ENCODE measurements around the gene NKAIN2.
"Not testable (repeated sequence)": the region's sequence is repeated elsewhere in the genome, so short reads cannot be mapped to it uniquely, and the experiment has no call there.

The NKAIN2 gene

DNA sequence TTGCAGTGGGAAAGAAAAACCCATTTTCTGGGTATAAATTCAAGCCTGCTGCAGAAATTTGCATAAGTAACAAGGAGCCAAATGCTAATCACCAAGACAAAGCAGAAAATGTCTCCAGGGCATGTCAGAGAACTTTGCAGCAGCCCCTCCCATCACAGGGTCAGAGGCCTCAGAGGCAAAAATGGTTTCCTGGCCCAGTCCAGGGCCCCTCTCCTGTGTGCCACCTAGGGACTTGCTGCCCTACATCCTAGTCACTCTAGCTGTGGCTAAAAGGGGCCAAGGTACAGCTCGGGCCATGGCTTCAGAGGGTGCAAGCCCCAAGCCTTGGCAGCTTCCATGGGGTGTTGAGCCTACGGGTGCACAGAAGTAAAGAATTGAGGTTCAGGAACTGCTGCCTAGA is 497.2 kb downstream of the NKAIN2 start:
- H3K9me3 ChIP-seq (ENCODE audit: control insufficient read depth in 2 of 2, low read length in 2 of 2); H3K4me3 ChIP-seq (ENCODE audit: low read length in 2 of 2); H3K36me3 ChIP-seq (ENCODE audit: control insufficient read depth in 2 of 2, insufficient read depth in 2 of 2, low read length in 2 of 2); H3K27me3 ChIP-seq (ENCODE audit: control insufficient read depth in 1 of 2, insufficient read depth in 2 of 2, low read length in 2 of 2); H3K27ac ChIP-seq (ENCODE audit: low read length); H3K9ac ChIP-seq (ENCODE audit: low read length in 2 of 2); H3K4me1 ChIP-seq (ENCODE audit: control insufficient read depth, insufficient read depth, low read length): not testable (repeated sequence)

GRCh38 chr6:124303971-124304370 is 500.3 kb downstream of the NKAIN2 start:
- Histone ChIP-seq H3K4me3 (ENCODE audit: low read length in 2 of 2) (no peak overlapping the region), H3K4me1 (ENCODE audit: control insufficient read depth, insufficient read depth, low read length) (no peaks in the 10 kb centered on the region), H3K36me3 (ENCODE audit: control insufficient read depth in 2 of 2, insufficient read depth in 2 of 2, low read length in 2 of 2) (no peaks in the 10 kb centered on the region), H3K9ac (ENCODE audit: low read length in 2 of 2) (no peak overlapping the region), H3K27me3 (ENCODE audit: control insufficient read depth in 1 of 2, insufficient read depth in 2 of 2, low read length in 2 of 2) (no peaks in the 10 kb centered on the region), H3K9me3 (ENCODE audit: control insufficient read depth in 2 of 2, low read length in 2 of 2) (no peaks in the 10 kb centered on the region), H3K27ac (ENCODE audit: low read length) (no peak overlapping the region)

GRCh38 chr6:124310139-124310538 is 506.5 kb downstream of the NKAIN2 start:
- Histone ChIP-seq H3K36me3 (ENCODE audit: control insufficient read depth in 2 of 2, insufficient read depth in 2 of 2, low read length in 2 of 2) (no peaks in the 10 kb centered on the region), H3K27me3 (ENCODE audit: control insufficient read depth in 1 of 2, insufficient read depth in 2 of 2, low read length in 2 of 2) (no peaks in the 10 kb centered on the region), H3K9ac (ENCODE audit: low read length in 2 of 2) (no peak overlapping the region), H3K9me3 (ENCODE audit: control insufficient read depth in 2 of 2, low read length in 2 of 2) (no peaks in the 10 kb centered on the region), H3K27ac (ENCODE audit: low read length) (no peak overlapping the region), H3K4me1 (ENCODE audit: control insufficient read depth, insufficient read depth, low read length) (no peaks in the 10 kb centered on the region), H3K4me3 (ENCODE audit: low read length in 2 of 2) (no peak overlapping the region)

- Histone ChIP-seq H3K36me3 (ENCODE audit: control insufficient read depth in 2 of 2, insufficient read depth in 2 of 2, low read length in 2 of 2) (no peaks in the 10 kb centered on the region), H3K27ac (ENCODE audit: low read length) (no peak overlapping the region), H3K9ac (ENCODE audit: low read length in 2 of 2) (no peak overlapping the region), H3K27me3 (ENCODE audit: control insufficient read depth in 1 of 2, insufficient read depth in 2 of 2, low read length in 2 of 2) (no peaks in the 10 kb centered on the region), H3K9me3 (ENCODE audit: control insufficient read depth in 2 of 2, low read length in 2 of 2) (no peaks in the 10 kb centered on the region), H3K4me1 (ENCODE audit: control insufficient read depth, insufficient read depth, low read length) (no peaks in the 10 kb centered on the region), H3K4me3 (ENCODE audit: low read length in 2 of 2) (no peak overlapping the region)
Measured at GRCh38 chr6:124319410-124319809, 515.7 kb downstream of the NKAIN2 start.

GRCh38 chr6:124324237-124324636 is 520.6 kb downstream of the NKAIN2 start:
- Histone ChIP-seq H3K9me3 (ENCODE audit: control insufficient read depth in 2 of 2, low read length in 2 of 2) (no peaks in the 10 kb centered on the region), H3K27me3 (ENCODE audit: control insufficient read depth in 1 of 2, insufficient read depth in 2 of 2, low read length in 2 of 2) (no peaks in the 10 kb centered on the region), H3K27ac (ENCODE audit: low read length) (no peak overlapping the region), H3K36me3 (ENCODE audit: control insufficient read depth in 2 of 2, insufficient read depth in 2 of 2, low read length in 2 of 2) (no peaks in the 10 kb centered on the region), H3K4me3 (ENCODE audit: low read length in 2 of 2) (no peak overlapping the region), H3K9ac (ENCODE audit: low read length in 2 of 2) (no peak overlapping the region), H3K4me1 (ENCODE audit: control insufficient read depth, insufficient read depth, low read length) (no peaks in the 10 kb centered on the region)

- no peak overlapping the region for H3K9ac ChIP-seq (ENCODE audit: low read length in 2 of 2)
- no peaks in the 10 kb centered on the region for H3K27me3 ChIP-seq (ENCODE audit: control insufficient read depth in 1 of 2, insufficient read depth in 2 of 2, low read length in 2 of 2)
Measured at GRCh38 chr6:124330197-124330596, 526.5 kb downstream of the NKAIN2 start.

DNA sequence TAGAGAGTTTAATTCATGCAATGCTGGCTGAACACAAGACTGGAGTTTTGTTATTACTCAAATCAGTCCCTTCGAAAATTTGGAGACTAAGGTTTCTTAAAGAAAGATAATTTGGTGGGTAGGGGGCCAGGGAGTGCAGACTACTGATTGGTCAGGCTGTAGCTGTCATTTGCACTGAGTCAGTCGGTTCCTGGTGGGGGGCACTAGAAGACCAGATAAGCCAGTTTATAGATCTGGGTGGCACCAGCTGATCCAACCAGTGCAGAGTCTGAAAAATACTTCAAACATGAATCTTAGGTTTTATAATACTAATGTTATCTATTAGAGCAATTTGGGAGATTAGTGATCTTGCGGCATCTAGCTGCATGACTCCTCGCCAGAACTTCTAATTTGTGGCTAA is 530.7 kb downstream of the NKAIN2 start:
- Histone ChIP-seq H3K4me3 (ENCODE audit: low read length in 2 of 2) (no peak overlapping the region), H3K4me1 (ENCODE audit: control insufficient read depth, insufficient read depth, low read length) (no peaks in the 10 kb centered on the region), H3K36me3 (ENCODE audit: control insufficient read depth in 2 of 2, insufficient read depth in 2 of 2, low read length in 2 of 2) (no peaks in the 10 kb centered on the region), H3K9me3 (ENCODE audit: control insufficient read depth in 2 of 2, low read length in 2 of 2) (no peaks in the 10 kb centered on the region), H3K27ac (ENCODE audit: low read length) (no peak overlapping the region), H3K9ac (ENCODE audit: low read length in 2 of 2) (no peak overlapping the region), H3K27me3 (ENCODE audit: control insufficient read depth in 1 of 2, insufficient read depth in 2 of 2, low read length in 2 of 2) (no peaks in the 10 kb centered on the region)

More at GRCh38 chr6:124330197-124330596, 526.5 kb downstream of the NKAIN2 start:
- no peak overlapping the region for H3K27ac ChIP-seq (ENCODE audit: low read length)
- H3K9me3 ChIP-seq (ENCODE audit: control insufficient read depth in 2 of 2, low read length in 2 of 2): no peaks in the 10 kb centered on the region
- no peaks in the 10 kb centered on the region for H3K4me1 ChIP-seq (ENCODE audit: control insufficient read depth, insufficient read depth, low read length)
- H3K36me3 ChIP-seq (ENCODE audit: control insufficient read depth in 2 of 2, insufficient read depth in 2 of 2, low read length in 2 of 2): no peaks in the 10 kb centered on the region
- H3K4me3 ChIP-seq (ENCODE audit: low read length in 2 of 2): no peak overlapping the region

GRCh38 chr6:124339610-124340334 is 536.1 kb downstream of the NKAIN2 start:
- Histone ChIP-seq H3K4me3 (ENCODE audit: low read length in 2 of 2) (no peak overlapping the region), H3K4me1 (ENCODE audit: control insufficient read depth, insufficient read depth, low read length) (no peaks in the 10 kb centered on the region), H3K27me3 (ENCODE audit: control insufficient read depth in 1 of 2, insufficient read depth in 2 of 2, low read length in 2 of 2) (no peaks in the 10 kb centered on the region), H3K9me3 (ENCODE audit: control insufficient read depth in 2 of 2, low read length in 2 of 2) (no peaks in the 10 kb centered on the region), H3K27ac (ENCODE audit: low read length) (no peak overlapping the region), H3K9ac (ENCODE audit: low read length in 2 of 2) (no peak overlapping the region), H3K36me3 (ENCODE audit: control insufficient read depth in 2 of 2, insufficient read depth in 2 of 2, low read length in 2 of 2) (no peaks in the 10 kb centered on the region)

DNA sequence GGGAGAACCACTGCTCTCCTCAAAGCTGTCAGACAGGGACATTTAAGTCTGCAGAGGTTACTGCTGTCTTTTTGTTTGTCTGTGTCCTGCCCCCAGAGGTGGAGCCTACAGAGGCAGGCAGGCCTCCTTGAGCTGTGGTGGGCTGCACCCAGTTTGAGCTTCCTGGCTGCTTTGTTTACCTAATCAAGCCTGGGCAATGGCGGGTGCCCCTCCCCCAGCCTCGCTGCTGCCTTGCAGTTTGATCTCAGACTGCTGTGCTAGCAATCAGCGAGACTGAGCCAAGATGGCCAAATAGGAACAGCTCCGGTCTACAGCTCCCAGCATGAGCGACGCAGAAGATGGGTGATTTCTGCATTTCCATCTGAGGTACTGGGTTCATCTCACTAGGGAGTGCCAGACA is 544.7 kb downstream of the NKAIN2 start:
- H3K27ac ChIP-seq (ENCODE audit: low read length); H3K4me1 ChIP-seq (ENCODE audit: control insufficient read depth, insufficient read depth, low read length); H3K36me3 ChIP-seq (ENCODE audit: control insufficient read depth in 2 of 2, insufficient read depth in 2 of 2, low read length in 2 of 2); H3K4me3 ChIP-seq (ENCODE audit: low read length in 2 of 2); H3K9me3 ChIP-seq (ENCODE audit: control insufficient read depth in 2 of 2, low read length in 2 of 2); H3K9ac ChIP-seq (ENCODE audit: low read length in 2 of 2); H3K27me3 ChIP-seq (ENCODE audit: control insufficient read depth in 1 of 2, insufficient read depth in 2 of 2, low read length in 2 of 2): not testable (repeated sequence)

DNA sequence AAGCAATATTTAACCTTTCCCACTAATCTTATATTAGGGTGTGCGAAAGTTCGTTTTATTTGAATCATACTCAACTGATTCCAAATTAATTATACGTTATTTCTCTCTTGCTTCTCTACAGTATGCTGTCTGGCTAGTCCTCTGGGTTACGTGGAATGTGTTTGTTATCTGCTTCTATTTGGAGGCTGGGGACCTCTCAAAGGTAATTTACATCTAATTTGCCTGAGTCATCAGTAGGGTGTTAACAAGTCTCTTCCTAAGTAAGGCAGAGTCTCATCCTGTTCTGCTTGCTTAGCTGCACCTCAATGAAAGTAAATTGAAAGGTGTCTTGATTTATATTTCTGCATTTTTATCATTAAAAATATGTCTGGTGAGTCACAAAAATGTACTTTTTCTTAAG is 551.5 kb downstream of the NKAIN2 start:
- Histone ChIP-seq H3K4me1 (ENCODE audit: control insufficient read depth, insufficient read depth, low read length) (no peaks in the 10 kb centered on the region), H3K36me3 (ENCODE audit: control insufficient read depth in 2 of 2, insufficient read depth in 2 of 2, low read length in 2 of 2) (no peaks in the 10 kb centered on the region), H3K27me3 (ENCODE audit: control insufficient read depth in 1 of 2, insufficient read depth in 2 of 2, low read length in 2 of 2) (no peaks in the 10 kb centered on the region), H3K4me3 (ENCODE audit: low read length in 2 of 2) (no peak overlapping the region), H3K9ac (ENCODE audit: low read length in 2 of 2) (no peak overlapping the region), H3K27ac (ENCODE audit: low read length) (no peak overlapping the region), H3K9me3 (ENCODE audit: control insufficient read depth in 2 of 2, low read length in 2 of 2) (no peaks in the 10 kb centered on the region)

DNA sequence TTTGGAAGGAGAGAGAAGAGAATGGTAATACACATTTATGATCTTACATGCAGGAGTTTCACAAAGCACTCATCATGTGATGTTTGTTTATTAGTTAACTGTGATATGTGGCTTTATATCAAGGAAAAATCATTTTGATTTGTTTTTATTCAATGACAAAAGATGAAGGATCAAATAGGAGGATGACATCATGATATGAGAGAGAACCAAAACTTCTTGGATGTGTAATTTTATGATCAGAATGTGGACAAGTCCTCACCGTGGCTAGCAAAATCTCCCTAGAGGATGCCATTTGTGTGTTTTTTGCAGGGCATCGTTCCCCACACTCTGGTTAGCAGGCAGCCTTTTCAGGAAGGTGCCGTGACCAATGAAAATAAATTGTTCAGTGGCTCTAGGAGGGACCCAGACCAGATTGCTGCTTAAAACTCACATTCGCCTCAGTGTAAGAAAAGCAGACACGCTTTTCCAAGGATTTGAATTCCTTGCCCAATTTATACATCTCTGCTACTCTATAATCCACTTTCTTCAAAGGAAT is 552.7 kb downstream of the NKAIN2 start:
- Histone ChIP-seq H3K4me3 (ENCODE audit: low read length in 2 of 2) (no peak overlapping the region), H3K9ac (ENCODE audit: low read length in 2 of 2) (no peak overlapping the region)

More for the DNA sequence above, 552.7 kb downstream of the NKAIN2 start:
- no peak overlapping the region for H3K27ac ChIP-seq (ENCODE audit: low read length)
- H3K27me3 ChIP-seq (ENCODE audit: control insufficient read depth in 1 of 2, insufficient read depth in 2 of 2, low read length in 2 of 2): no peaks in the 10 kb centered on the region
- no peaks in the 10 kb centered on the region for H3K9me3 ChIP-seq (ENCODE audit: control insufficient read depth in 2 of 2, low read length in 2 of 2)
- H3K36me3 ChIP-seq (ENCODE audit: control insufficient read depth in 2 of 2, insufficient read depth in 2 of 2, low read length in 2 of 2): no peaks in the 10 kb centered on the region
- H3K4me1 ChIP-seq (ENCODE audit: control insufficient read depth, insufficient read depth, low read length): no peaks in the 10 kb centered on the region
